ENCODE measurements around the gene PDHB.

The PDHB gene

DNA sequence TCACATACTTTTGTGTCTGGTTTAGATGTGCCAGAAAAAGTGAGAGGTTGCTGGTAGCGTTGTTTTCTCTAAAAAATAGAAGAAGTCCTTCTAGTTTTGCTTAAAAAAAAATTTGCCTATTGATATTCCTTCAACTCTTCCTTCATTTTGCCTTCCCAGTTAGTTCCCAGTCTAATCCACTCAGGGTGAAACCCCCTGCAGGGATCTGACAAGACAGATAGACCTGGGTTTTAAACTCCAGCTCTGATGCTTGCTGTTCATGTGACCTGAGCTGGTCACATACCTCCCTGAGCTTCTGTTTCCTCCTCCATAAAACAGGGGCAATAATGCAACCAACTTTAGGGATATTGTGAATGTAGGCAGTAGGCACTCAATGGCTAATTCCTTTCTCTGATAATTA, 39.6 kb upstream of the PDHB start:
- TF ChIP-seq, protein P1, sequence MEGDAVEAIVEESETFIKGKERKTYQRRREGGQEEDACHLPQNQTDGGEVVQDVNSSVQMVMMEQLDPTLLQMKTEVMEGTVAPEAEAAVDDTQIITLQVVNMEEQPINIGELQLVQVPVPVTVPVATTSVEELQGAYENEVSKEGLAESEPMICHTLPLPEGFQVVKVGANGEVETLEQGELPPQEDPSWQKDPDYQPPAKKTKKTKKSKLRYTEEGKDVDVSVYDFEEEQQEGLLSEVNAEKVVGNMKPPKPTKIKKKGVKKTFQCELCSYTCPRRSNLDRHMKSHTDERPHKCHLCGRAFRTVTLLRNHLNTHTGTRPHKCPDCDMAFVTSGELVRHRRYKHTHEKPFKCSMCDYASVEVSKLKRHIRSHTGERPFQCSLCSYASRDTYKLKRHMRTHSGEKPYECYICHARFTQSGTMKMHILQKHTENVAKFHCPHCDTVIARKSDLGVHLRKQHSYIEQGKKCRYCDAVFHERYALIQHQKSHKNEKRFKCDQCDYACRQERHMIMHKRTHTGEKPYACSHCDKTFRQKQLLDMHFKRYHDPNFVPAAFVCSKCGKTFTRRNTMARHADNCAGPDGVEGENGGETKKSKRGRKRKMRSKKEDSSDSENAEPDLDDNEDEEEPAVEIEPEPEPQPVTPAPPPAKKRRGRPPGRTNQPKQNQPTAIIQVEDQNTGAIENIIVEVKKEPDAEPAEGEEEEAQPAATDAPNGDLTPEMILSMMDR (IDR thresholded peaks at IDR 0.05; ENCODE audit: low read depth, low read length): no peak
- no peak for DNase-seq (ENCODE audit: low read depth in 2 of 2)
- no peak overlapping the region for H3K4me3 ChIP-seq (replicated peaks in 1 of 2; ENCODE audit: low read depth in 2 of 2, low read length in 2 of 2)

DNA sequence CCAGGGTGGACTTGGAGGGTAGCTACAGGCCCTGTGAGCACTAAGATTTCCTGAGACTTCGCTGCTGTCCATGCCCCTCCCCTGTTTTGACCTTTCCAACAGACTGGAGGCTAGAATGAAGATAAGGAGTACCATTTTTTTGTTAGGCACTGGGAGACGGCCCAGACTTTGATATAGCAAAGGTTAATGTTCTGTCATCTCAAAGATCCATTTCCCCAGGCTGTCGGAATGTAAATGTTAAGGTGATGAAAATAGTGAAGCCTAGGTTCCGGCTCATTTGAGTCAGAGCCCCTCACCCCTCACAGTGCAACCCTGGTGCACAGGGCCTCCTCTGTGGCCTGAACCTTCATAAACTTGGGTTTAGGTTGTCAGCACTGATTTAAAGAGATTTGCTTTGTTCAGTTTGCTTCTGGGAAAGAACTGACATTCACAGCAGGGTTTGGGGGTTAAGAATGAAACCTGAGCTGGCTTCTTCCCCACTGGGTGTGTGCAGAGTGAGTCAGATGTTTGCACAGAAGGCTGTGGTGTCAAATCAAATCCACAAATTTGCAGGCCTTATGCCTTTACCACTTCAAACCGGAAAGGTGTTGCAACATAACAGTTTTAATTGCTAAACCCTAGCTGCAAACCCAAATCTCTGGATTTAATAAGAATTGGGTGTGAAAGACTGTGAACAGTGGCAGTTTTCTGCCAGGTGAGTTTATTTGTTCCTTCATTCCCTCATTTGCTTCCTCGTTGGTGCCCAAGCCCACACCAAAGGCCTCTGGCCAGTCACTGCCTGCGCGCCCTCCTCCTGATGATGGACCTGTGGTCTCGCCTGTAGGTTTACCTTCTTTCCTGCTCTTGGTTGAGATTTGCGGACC, 37.6 kb upstream of the PDHB start:
- no peak overlapping the region for H3K4me3 ChIP-seq (replicated peaks in 1 of 2; ENCODE audit: low read depth in 2 of 2, low read length in 2 of 2)
- peak; percentile 79 to 93 for DNase-seq (ENCODE audit: low read depth in 2 of 2)
- TF ChIP-seq, protein P1 (IDR thresholded peaks at IDR 0.05; ENCODE audit: low read depth, low read length): no peak

DNA sequence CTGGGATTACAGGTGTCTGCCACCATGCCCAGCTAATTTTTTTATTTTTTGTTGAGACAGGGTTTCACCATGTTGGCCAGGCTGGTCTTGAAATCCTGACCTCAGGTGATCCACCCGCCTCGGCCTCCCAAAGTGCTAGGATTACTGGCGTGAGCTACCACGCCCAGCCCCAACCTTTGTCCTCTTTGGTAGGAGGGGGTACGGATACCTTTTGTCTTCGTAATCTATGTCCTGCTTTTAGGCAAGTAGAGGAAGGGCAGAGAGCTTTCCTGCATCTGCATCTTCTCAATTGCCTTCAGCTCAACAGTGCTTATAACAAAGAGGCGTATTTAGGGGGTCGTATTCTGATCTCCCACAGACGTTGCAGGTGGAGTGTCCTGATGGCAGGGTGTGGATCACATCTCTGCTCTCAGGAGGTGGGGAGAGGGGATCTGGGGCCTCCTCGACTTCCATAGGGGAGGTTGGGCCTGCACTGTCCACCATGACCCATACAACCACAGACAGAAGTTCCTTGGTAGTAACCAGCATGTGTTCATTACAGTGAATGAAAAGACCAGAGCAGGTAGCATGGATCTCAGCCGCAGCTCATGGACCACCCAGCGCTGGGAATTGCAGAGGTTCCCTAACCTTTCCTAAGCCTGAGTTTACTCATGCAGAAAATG, 36.9 kb upstream of the PDHB start:
- TF ChIP-seq, protein P1 (IDR thresholded peaks at IDR 0.05; ENCODE audit: low read depth, low read length): no peak
- H3K4me3 ChIP-seq (replicated peaks in 1 of 2; ENCODE audit: low read depth in 2 of 2, low read length in 2 of 2): no peak overlapping the region
- DNase-seq (ENCODE audit: low read depth in 2 of 2): no peak

DNA sequence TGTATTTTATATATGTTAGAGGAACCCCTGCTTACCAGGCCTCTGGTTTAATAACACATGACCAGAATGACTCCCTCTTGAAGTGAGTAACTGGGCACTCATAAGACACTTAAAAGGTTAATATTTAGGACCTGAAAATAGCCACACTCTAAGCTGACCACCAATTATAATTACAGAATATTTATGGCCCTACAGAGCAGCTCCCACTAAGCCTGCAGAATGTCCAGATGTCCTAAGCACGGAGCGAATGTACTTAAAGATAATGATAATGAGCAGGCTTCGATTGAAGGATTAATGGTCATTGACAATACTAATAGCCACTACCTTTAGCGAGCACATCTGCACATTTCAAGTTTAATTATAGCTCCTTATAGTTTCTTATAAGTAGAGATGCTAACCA, 35.5 kb upstream of the PDHB start:
- TF ChIP-seq, protein P1 (IDR thresholded peaks at IDR 0.05; ENCODE audit: low read depth, low read length): no peak
- H3K4me3 ChIP-seq (replicated peaks in 1 of 2; ENCODE audit: low read depth in 2 of 2, low read length in 2 of 2): no peak overlapping the region
- no peak for DNase-seq (ENCODE audit: low read depth in 2 of 2)

DNA sequence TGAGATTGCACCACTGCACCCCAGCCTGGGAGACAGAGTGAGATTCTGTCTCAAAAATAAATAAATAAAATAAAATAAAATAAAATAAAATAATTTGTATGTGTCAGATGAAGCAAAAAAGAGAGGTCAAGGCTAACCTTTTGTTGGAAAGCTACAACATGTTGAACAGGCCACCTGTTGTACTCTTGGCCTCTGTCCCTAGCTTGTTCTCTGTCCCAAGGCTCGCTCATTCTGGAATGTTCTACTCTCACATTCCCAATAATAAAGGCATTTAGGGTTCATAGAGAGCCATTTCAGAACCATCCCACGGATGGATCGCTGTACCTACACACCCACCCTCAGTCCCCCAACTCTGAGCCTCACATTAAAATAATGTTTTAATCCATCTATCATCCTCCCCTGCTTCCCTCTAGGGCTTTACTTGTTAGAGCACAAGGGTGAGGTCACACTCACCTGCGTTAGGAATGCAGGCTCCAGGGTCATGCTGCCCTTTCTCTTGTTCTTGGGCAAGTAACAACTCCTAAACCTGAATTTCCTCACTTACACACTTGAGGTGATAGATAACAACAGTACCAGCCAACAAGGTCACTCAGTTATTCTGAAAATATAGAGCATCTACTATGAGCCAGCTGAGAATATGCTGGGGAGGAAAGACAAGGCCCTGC, 33.4 kb upstream of the PDHB start:
- TF ChIP-seq, protein P1 (IDR thresholded peaks at IDR 0.05; ENCODE audit: low read depth, low read length): no peak
- no peak for DNase-seq (ENCODE audit: low read depth in 2 of 2)
- no peak overlapping the region for H3K4me3 ChIP-seq (replicated peaks in 1 of 2; ENCODE audit: low read depth in 2 of 2, low read length in 2 of 2)

DNA sequence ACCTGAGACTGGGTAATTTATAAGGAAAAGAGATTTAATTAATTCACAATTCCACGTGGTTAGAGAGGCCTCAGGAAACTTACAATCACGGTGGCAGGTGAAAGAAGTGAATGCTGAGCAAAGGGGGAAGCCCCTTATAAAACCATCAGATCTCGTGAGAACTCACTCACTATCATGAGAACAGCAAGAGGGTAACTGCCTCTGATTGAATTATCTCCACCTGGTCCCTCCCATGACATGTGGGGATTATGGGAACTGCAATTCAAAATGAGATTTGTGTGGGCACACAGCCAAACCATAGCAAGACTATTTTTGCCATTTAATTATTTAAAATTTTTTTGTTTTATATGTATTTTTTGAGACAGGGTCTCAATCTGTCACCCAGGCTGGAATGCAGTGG, 31.2 kb upstream of the PDHB start:
- TF ChIP-seq, protein P1 (IDR thresholded peaks at IDR 0.05; ENCODE audit: low read depth, low read length): no peak
- no peak for DNase-seq (ENCODE audit: low read depth in 2 of 2)
- no peak overlapping the region for H3K4me3 ChIP-seq (replicated peaks in 1 of 2; ENCODE audit: low read depth in 2 of 2, low read length in 2 of 2)
